Hair follicle dermal papilla cell (primary cell): Measurements from ENCODE around the gene C10orf120. TPM values are rescaled to one million over a fixed set of nuclear protein-coding genes. Genes with fewer than 3 reads are reported as not detected.

Experiments
- total RNA-seq: library from RNA; depleted of rRNA; stranded (reverse); fragments of >200 nt; gene quantifications from 2 replicates; pipeline ENCODE4 v1.2.3, GENCODE V29; 2012

Gene C10orf120
- total RNA-seq, result not detected in 2 replicates

GRCh38 chr10:122699796-122700455, at the start of gene C10orf120:
TSS of gene C10orf120 (minus strand) at chr10:122699846. CDS start at chr10:122699790, 56 bp downstream.

Other genes with a start within 250 kb of the C10orf120 start
- gene ARMS2, start 245.2 kb downstream of the C10orf120 start, total RNA-seq, result not detected in 2 replicates
- 389 and 428 TPM in 2 replicates for gene HTRA1, start 238.3 kb downstream of the C10orf120 start, total RNA-seq
- gene DMBT1, start 139.1 kb downstream of the C10orf120 start, total RNA-seq, result 0.12 and 0.16 TPM in 2 replicates
- gene CUZD1, start 146.0 kb upstream of the C10orf120 start, total RNA-seq, result 0.32 TPM in 1 of 2 replicates, not detected in the other
- gene FAM24B, start 179.7 kb upstream of the C10orf120 start, total RNA-seq, result 1.9 and 4.1 TPM in 2 replicates
- not detected in 2 replicates for gene FAM24A, start 210.8 kb upstream of the C10orf120 start, total RNA-seq